Keratinocyte (primary cell): ENCODE results near the gene STIM1. TPM values are rescaled to one million over a fixed set of nuclear protein-coding genes. Genes with fewer than 3 reads are reported as not detected.

ENCODE experiments used
- DNase-seq: peaks from one replicate; pipeline ENCODE4 v3.0.0-alpha.2; 2011; ENCODE audit warnings: low read depth, missing footprints, low spot score
- FAIRE-seq: peaks from 2 replicates; lab custom pipeline; 2011; peaks lifted over from hg19 to GRCh38; lab: Jason Lieb, UNC
- H2AFZ ChIP-seq: 2 replicates; pipeline ENCODE4 v1.6.0; 2012; ENCODE audit warnings: low read length, control low read depth, inconsistent platforms; ENCODE audit not compliant: control insufficient read depth
- H3K27ac ChIP-seq: 2 replicates; pipeline ENCODE4 v1.5.1; 2011; ENCODE audit warnings: low read length; ENCODE audit not compliant: control insufficient read depth, insufficient read depth
- H3K27me3 ChIP-seq: 3 replicates; pipeline ENCODE4 v1.6.0; 2011; ENCODE audit warnings: low read length; ENCODE audit not compliant: control insufficient read depth, insufficient read depth; ENCODE audit errors: extremely low read depth
- H3K36me3 ChIP-seq, 2 experiments: 2 replicates in 1 of 2; 3 replicates in 1 of 2; pipeline ENCODE4 v1.5.1; 2011; ENCODE audit warnings: low read length in 2 of 2, mild to moderate bottlenecking in 1 of 2; ENCODE audit not compliant: control insufficient read depth in 2 of 2, insufficient read depth in 2 of 2; ENCODE audit errors: extremely low read depth in 1 of 2
- H3K4me1 ChIP-seq: 3 replicates; pipeline ENCODE4 v1.5.1; 2011; ENCODE audit warnings: low read length; ENCODE audit not compliant: control insufficient read depth, insufficient read depth; ENCODE audit errors: extremely low read depth
- H3K4me2 ChIP-seq: 3 replicates; pipeline ENCODE4 v1.6.0; 2011; ENCODE audit warnings: low read depth, low read length; ENCODE audit not compliant: control insufficient read depth, insufficient read depth; ENCODE audit errors: extremely low read depth
- H3K4me3 ChIP-seq, 3 experiments: fragments of 200-600 bp in 1 of 3; sonication (generic) in 1 of 3; 2 replicates in 2 of 3; 3 replicates in 1 of 3; pipeline ENCODE4 v1.5.1; 2011 to 2016; ENCODE audit warnings: low read length in 3 of 3, mild to moderate bottlenecking in 3 of 3, control low read depth in 2 of 3, inconsistent platforms in 1 of 3, low read depth in 1 of 3, mixed read lengths in 1 of 3, mixed run types in 1 of 3, moderate library complexity in 1 of 3; ENCODE audit not compliant: control insufficient read depth in 2 of 3, insufficient read depth in 2 of 3; ENCODE audit errors: extremely low read depth in 1 of 3
- H3K79me2 ChIP-seq: 2 replicates; pipeline ENCODE4 v1.6.0; 2012; ENCODE audit warnings: low read length; ENCODE audit not compliant: control insufficient read depth, insufficient read depth
- H3K9ac ChIP-seq: 3 replicates; pipeline ENCODE4 v1.6.0; 2011; ENCODE audit warnings: low read length; ENCODE audit not compliant: control insufficient read depth, insufficient read depth; ENCODE audit errors: extremely low read depth
- H3K9me1 ChIP-seq: 3 replicates; pipeline ENCODE4 v1.6.0; 2011; ENCODE audit warnings: low read length; ENCODE audit not compliant: control insufficient read depth, insufficient read depth; ENCODE audit errors: extremely low read depth
- H3K9me3 ChIP-seq: 2 replicates; pipeline ENCODE4 v1.5.1; 2012; ENCODE audit warnings: low read depth, low read length; ENCODE audit not compliant: control insufficient read depth
- H4K20me1 ChIP-seq: 3 replicates; pipeline ENCODE4 v1.6.0; 2011; ENCODE audit warnings: low read length; ENCODE audit not compliant: control insufficient read depth, insufficient read depth; ENCODE audit errors: extremely low read depth
- CTCF ChIP-seq, 3 experiments: IDR thresholded peaks in 1 of 3; conservative IDR thresholded peaks in 1 of 3; optimal IDR thresholded peaks in 1 of 3; 2 replicates in 2 of 3; 3 replicates in 1 of 3; pipeline versions ENCODE3 to v1.5.1; 2011; ENCODE audit warnings: low read length in 3 of 3, mild to moderate bottlenecking in 3 of 3, moderate library complexity in 2 of 3, control low read depth in 1 of 3, inconsistent platforms in 1 of 3; ENCODE audit not compliant: insufficient read depth in 2 of 3; ENCODE audit errors: extremely low read depth in 1 of 3
- EZH2 ChIP-seq: IDR thresholded peaks from one replicate; pipeline ENCODE4 v1.6.1; 2012; ENCODE audit warnings: inconsistent platforms, mild to moderate bottlenecking, low read length, moderate library complexity
- dilution Hi-C: fragments of 300-500 bp; cut with MboI; formaldehyde crosslinking; loops from one replicate; pipeline ENCODE4 v1.7.0; 2020; ENCODE audit warnings: low sequenced_read_pairs; ENCODE audit not compliant: extremely low pct_ligation_motif_present
- polyA plus RNA-seq, 5 experiments: library from polyadenylated mRNA; depleted of rRNA in 3 of 5; stranded (reverse) in 3 of 5; stranded (forward) in 1 of 5; unstranded in 1 of 5; fragments of >200 nt; gene quantifications; 1 replicate in 1 of 5; 2 replicates in 3 of 5; 3 replicates in 1 of 5; pipeline versions ENCODE4 v1.2.1 to v1.2.3, GENCODE V29; 2011 to 2012; ENCODE audit warnings: missing spikeins in 2 of 5, low read depth in 1 of 5, low replicate concordance in 1 of 5

STIM1 gene
- polyA plus RNA-seq, 1 donor (not counting 4 experiments of a cell fraction or from before 2014, with no cell fraction given): 23.7 TPM

GRCh38 chr11:3983101-3983500 is 127.6 kb downstream of the STIM1 start:
- Histone ChIP-seq H3K27me3 (no peaks in the 10 kb centered on the region), H3K9me3 (no peaks in the 10 kb centered on the region), H4K20me1 (no peaks in the 10 kb centered on the region), H3K79me2 (peaks cover 4% of the 10 kb centered on the region), H3K4me3 (no peak overlapping the region), H3K36me3 (peaks cover 0 to 2% of the 10 kb centered on the region in 2 experiments), H3K4me2 (no peak overlapping the region), H3K9me1 (peaks cover 5% of the 10 kb centered on the region), H2AFZ (no peak overlapping the region), H3K4me1 (peaks cover 9% of the 10 kb centered on the region), H3K27ac (no peak overlapping the region), H3K9ac (no peak overlapping the region)
- dilution Hi-C loops: no loop called here
- no peak for DNase-seq
- no peak for FAIRE-seq
- TF ChIP-seq CTCF (optimal IDR thresholded peaks at IDR 0.05 in 1 of 3, IDR thresholded peaks at IDR 0.05 in 1 of 3, conservative IDR thresholded peaks at IDR 0.05 in 1 of 3; ENCODE audit: extremely low read depth in 1 of 3, insufficient read depth in 2 of 3, low read length in 3 of 3) (no peak), EZH2 (no peak)

GRCh38 chr11:3984896-3985295 is 129.4 kb downstream of the STIM1 start:
- Histone ChIP-seq H3K4me3 (no peak overlapping the region), H3K79me2 (peaks cover 4% of the 10 kb centered on the region), H3K9me1 (peaks cover 5% of the 10 kb centered on the region), H3K27ac (no peak overlapping the region), H3K9me3 (no peaks in the 10 kb centered on the region), H3K9ac (no peak overlapping the region), H3K36me3 (peaks cover 0 to 2% of the 10 kb centered on the region in 2 experiments), H2AFZ (no peak overlapping the region), H4K20me1 (no peaks in the 10 kb centered on the region), H3K4me1 (peaks cover 9% of the 10 kb centered on the region), H3K27me3 (no peaks in the 10 kb centered on the region), H3K4me2 (no peak overlapping the region)
- DNase-seq (no peak), FAIRE-seq (no peak)
- dilution Hi-C loops: no loop called here
- TF ChIP-seq EZH2 (no peak), CTCF (optimal IDR thresholded peaks at IDR 0.05 in 1 of 3, IDR thresholded peaks at IDR 0.05 in 1 of 3, conservative IDR thresholded peaks at IDR 0.05 in 1 of 3; ENCODE audit: extremely low read depth in 1 of 3, insufficient read depth in 2 of 3, low read length in 3 of 3) (peak in 1 of 3 experiments; percentile 41)
